SK-N-SH treated with all-trans-retinoic acid at 6 μM for 48 hours (cell line): ENCODE measurements around the gene ST3GAL3.

Experiments
- ATAC-seq: fragments of 200-7000 bp; cut with Tn5 transposase; 3 replicates; pipeline ENCODE4 v1.9.1; 2020; ENCODE audit warnings: mild to moderate bottlenecking, moderate library complexity
- ARNTL ChIP-seq: fragments of 450-650 bp; formaldehyde crosslinking; IDR thresholded peaks from 2 replicates; pipeline ENCODE4 v1.5.0; 2020; ENCODE audit warnings: low read depth, mild to moderate bottlenecking, moderate library complexity, borderline replicate concordance
- BACH2 ChIP-seq: fragments of 250-450 bp; sonication (Bioruptor Pico); IDR thresholded peaks from 2 replicates; pipeline ENCODE4 v1.9.0; 2021; ENCODE audit warnings: mild to moderate bottlenecking, borderline replicate concordance
- CREB5 ChIP-seq: fragments of 250-450 bp; sonication (Bioruptor Pico); IDR thresholded peaks from 2 replicates; pipeline ENCODE4 v1.5.1; 2020; ENCODE audit warnings: low read depth, mild to moderate bottlenecking, moderate library complexity
- CSDC2 ChIP-seq: fragments of 250-450 bp; sonication (Bioruptor Pico); IDR thresholded peaks from 2 replicates; pipeline ENCODE4 v1.5.0; 2020; ENCODE audit warnings: mild to moderate bottlenecking, moderate library complexity
- CSRNP3 ChIP-seq: fragments of 250-450 bp; sonication (Bioruptor Pico); IDR thresholded peaks from 2 replicates; pipeline ENCODE4 v1.5.1; 2021; ENCODE audit warnings: mild to moderate bottlenecking, moderate library complexity
- ESRRG ChIP-seq: fragments of 250-450 bp; sonication (Bioruptor Pico); IDR thresholded peaks from 2 replicates; pipeline ENCODE4 v1.6.1; 2021; ENCODE audit warnings: mild to moderate bottlenecking
- GLIS3 ChIP-seq: fragments of 250-450 bp; sonication (Bioruptor Pico); IDR thresholded peaks from 2 replicates; pipeline ENCODE4 v1.5.0; 2020; ENCODE audit warnings: mild to moderate bottlenecking, moderate library complexity
- ISL1 ChIP-seq: fragments of 250-450 bp; sonication (Bioruptor Pico); IDR thresholded peaks from 2 replicates; pipeline ENCODE4 v2.1.2; 2022; ENCODE audit warnings: mild to moderate bottlenecking, moderate library complexity
- OSR1 ChIP-seq: fragments of 250-450 bp; sonication (Bioruptor Pico); IDR thresholded peaks from 2 replicates; pipeline ENCODE4 v1.8.0; 2022; ENCODE audit warnings: moderate library complexity, mild to moderate bottlenecking, inconsistent platforms
- PATZ1 ChIP-seq: fragments of 250-450 bp; sonication (Bioruptor Pico); IDR thresholded peaks from 2 replicates; pipeline ENCODE4 v1.8.0; 2020; ENCODE audit warnings: mild to moderate bottlenecking, moderate library complexity, borderline replicate concordance
- POU6F1 ChIP-seq: fragments of 250-450 bp; sonication (Bioruptor Pico); IDR thresholded peaks from 2 replicates; pipeline ENCODE4 v1.8.0; 2021; ENCODE audit warnings: low read depth, mild to moderate bottlenecking, moderate library complexity, borderline replicate concordance
- PPARA ChIP-seq: fragments of 250-450 bp; sonication (Bioruptor Pico); IDR thresholded peaks from 2 replicates; pipeline ENCODE4 v1.5.0; 2020; ENCODE audit warnings: mild to moderate bottlenecking, borderline replicate concordance
- RARB ChIP-seq: fragments of 250-450 bp; sonication (Bioruptor Pico); IDR thresholded peaks from 2 replicates; pipeline ENCODE4 v1.8.0; 2021; ENCODE audit warnings: mild to moderate bottlenecking, moderate library complexity
- SNAI2 ChIP-seq: fragments of 250-450 bp; sonication (Bioruptor Pico); IDR thresholded peaks from 2 replicates; pipeline ENCODE4 v1.5.0; 2020; ENCODE audit warnings: mild to moderate bottlenecking, moderate library complexity
- TCF4 ChIP-seq: fragments of 250-450 bp; sonication (Bioruptor Pico); IDR thresholded peaks from 2 replicates; pipeline ENCODE4 v1.8.0; 2021; ENCODE audit warnings: mild to moderate bottlenecking, moderate library complexity, borderline replicate concordance
- TOX ChIP-seq: fragments of 250-450 bp; sonication (Bioruptor Pico); IDR thresholded peaks from 2 replicates; pipeline ENCODE4 v1.8.0; 2021; ENCODE audit warnings: mild to moderate bottlenecking, moderate library complexity, borderline replicate concordance
- TSHZ2 ChIP-seq: fragments of 250-450 bp; sonication (Bioruptor Pico); IDR thresholded peaks from 2 replicates; pipeline ENCODE4 v1.5.0; 2020; ENCODE audit warnings: mild to moderate bottlenecking, moderate library complexity
- ZC3H10 ChIP-seq: fragments of 250-450 bp; sonication (Bioruptor Pico); IDR thresholded peaks from 2 replicates; pipeline ENCODE4 v1.5.1; 2021; ENCODE audit warnings: mild to moderate bottlenecking, moderate library complexity
- ZFP30 ChIP-seq: fragments of 450-650 bp; formaldehyde crosslinking; IDR thresholded peaks from 2 replicates; pipeline ENCODE4 v1.5.0; 2022; ENCODE audit warnings: mild to moderate bottlenecking, moderate library complexity
- ZNF565 ChIP-seq: fragments of 450-650 bp; formaldehyde crosslinking; conservative IDR thresholded peaks from 2 replicates; pipeline ENCODE4 v1.5.0; 2020; ENCODE audit warnings: low read depth, mild to moderate bottlenecking, moderate library complexity
- ZNF70 ChIP-seq: fragments of 450-650 bp; formaldehyde crosslinking; IDR thresholded peaks from 2 replicates; pipeline ENCODE4 v1.5.0; 2020; ENCODE audit warnings: mild to moderate bottlenecking, moderate library complexity

Gene ST3GAL3

GRCh38 chr1:43962324-43962723 lies 255.0 kb downstream of the ST3GAL3 start:
- ATAC-seq, result no peak
- TF ChIP-seq OSR1 (CRISPR knock-in tag), result no peak
- TF ChIP-seq ZC3H10 (CRISPR knock-in tag), result no peak
- TF ChIP-seq ZNF70, result no peak
- TF ChIP-seq ISL1 (CRISPR knock-in tag), result no peak
- TF ChIP-seq CSDC2 (CRISPR knock-in tag), result no peak
- TF ChIP-seq TOX, result no peak
- TF ChIP-seq SNAI2 (CRISPR knock-in tag), result no peak
- TF ChIP-seq ZFP30 (CRISPR knock-in tag), result no peak

GRCh38 chr1:43963006-43963405 lies 255.7 kb downstream of the ST3GAL3 start:
- TF ChIP-seq SNAI2 (CRISPR knock-in tag), result no peak
- TF ChIP-seq TOX, result no peak
- TF ChIP-seq RARB, result no peak
- no peak for TF ChIP-seq PATZ1 (CRISPR knock-in tag)
- no peak for TF ChIP-seq ZFP30 (CRISPR knock-in tag)
- no peak for TF ChIP-seq ARNTL (CRISPR knock-in tag)
- no peak for TF ChIP-seq TCF4
- no peak for TF ChIP-seq ZNF565 (CRISPR knock-in tag)
- TF ChIP-seq GLIS3, result no peak
- no peak for TF ChIP-seq CSDC2 (CRISPR knock-in tag)
- no peak for TF ChIP-seq CREB5 (CRISPR knock-in tag)
- no peak for TF ChIP-seq TSHZ2 (CRISPR knock-in tag)
- no peak for ATAC-seq

GRCh38 chr1:43963890-43964289 lies 256.6 kb downstream of the ST3GAL3 start:
- no peak for ATAC-seq
- TF ChIP-seq SNAI2 (CRISPR knock-in tag) (no peak), CSRNP3 (no peak), GLIS3 (no peak), CSDC2 (CRISPR knock-in tag) (no peak), ZNF70 (no peak), ZNF565 (CRISPR knock-in tag) (no peak), POU6F1 (no peak), CREB5 (CRISPR knock-in tag) (no peak), RARB (no peak), ZC3H10 (CRISPR knock-in tag) (no peak), ISL1 (CRISPR knock-in tag) (no peak), ZFP30 (CRISPR knock-in tag) (no peak), PPARA (CRISPR knock-in tag) (no peak), BACH2 (CRISPR knock-in tag) (no peak), TOX (no peak), ARNTL (CRISPR knock-in tag) (no peak), PATZ1 (CRISPR knock-in tag) (no peak), ESRRG (CRISPR knock-in tag) (no peak)
